Measurements from ENCODE around the gene ZNF444. TPM values are rescaled to one million over a fixed set of nuclear protein-coding genes. Genes with fewer than 3 reads are reported as not detected.
A peak's percentile ranks its signal among the peaks of the same experiment; 100 is the strongest.

ZNF444 gene
- total RNA-seq, 1 donor from 2014 or later: 37.3 TPM

DNA sequence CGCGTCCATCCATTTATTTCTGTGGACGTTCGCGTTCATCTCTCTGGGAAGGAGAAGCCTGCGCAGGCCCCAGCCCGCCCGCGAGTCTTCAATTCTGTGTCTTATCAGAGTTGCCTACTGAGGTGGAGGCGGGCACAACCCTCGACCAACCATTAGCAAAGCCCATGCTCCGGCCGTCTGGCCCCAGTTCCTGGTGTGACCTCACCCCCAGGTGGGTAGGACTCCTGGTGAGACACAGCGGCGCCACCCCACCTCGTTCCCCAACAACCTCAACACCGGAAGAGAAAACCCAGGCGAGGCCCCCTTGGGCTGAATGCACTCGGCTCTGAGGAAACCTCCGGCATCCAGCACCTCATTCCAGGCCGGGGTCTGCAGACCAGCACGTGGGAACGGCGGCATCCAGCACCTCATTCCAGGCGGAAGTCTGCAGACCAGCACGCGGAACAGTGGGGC is 34.7 kb upstream of the ZNF444 start:
- ATAC-seq (no peak), DNase-seq (no peak)
- peaks cover 58% of the 10 kb centered on the region for H3K4me1 ChIP-seq
- H3K4me3 ChIP-seq: no peak overlapping the region
- intact Hi-C loops (cut with DNase I): no loop called here
- TF ChIP-seq, protein P1, sequence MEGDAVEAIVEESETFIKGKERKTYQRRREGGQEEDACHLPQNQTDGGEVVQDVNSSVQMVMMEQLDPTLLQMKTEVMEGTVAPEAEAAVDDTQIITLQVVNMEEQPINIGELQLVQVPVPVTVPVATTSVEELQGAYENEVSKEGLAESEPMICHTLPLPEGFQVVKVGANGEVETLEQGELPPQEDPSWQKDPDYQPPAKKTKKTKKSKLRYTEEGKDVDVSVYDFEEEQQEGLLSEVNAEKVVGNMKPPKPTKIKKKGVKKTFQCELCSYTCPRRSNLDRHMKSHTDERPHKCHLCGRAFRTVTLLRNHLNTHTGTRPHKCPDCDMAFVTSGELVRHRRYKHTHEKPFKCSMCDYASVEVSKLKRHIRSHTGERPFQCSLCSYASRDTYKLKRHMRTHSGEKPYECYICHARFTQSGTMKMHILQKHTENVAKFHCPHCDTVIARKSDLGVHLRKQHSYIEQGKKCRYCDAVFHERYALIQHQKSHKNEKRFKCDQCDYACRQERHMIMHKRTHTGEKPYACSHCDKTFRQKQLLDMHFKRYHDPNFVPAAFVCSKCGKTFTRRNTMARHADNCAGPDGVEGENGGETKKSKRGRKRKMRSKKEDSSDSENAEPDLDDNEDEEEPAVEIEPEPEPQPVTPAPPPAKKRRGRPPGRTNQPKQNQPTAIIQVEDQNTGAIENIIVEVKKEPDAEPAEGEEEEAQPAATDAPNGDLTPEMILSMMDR (IDR thresholded peaks at IDR 0.05): no peak
- no peaks in the 10 kb centered on the region for H3K9me3 ChIP-seq
- peak overlapping the region; percentile 4 for H3K27ac ChIP-seq
- H3K27me3 ChIP-seq: no peaks in the 10 kb centered on the region
- peaks cover 10% of the 10 kb centered on the region for H3K36me3 ChIP-seq

DNA sequence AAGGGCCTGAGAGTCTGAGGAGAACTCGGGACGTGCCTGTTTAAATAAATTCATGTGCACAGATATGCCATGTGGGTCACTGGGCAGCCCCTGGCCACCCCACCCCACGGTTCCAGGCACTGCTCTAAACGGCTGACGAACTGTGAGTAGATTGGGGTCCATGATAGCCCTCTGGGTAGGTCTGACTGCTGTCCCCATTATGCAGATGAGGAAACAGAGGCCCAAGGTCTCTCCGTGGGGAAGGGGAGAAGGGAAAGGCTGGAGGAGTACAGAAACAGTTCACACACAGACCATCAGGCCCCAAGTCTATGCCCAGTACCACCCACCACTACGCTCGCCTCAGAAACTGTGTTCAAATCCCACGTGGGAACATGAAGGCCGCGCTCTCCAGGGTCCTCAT is 34.1 kb upstream of the ZNF444 start:
- H3K4me1 ChIP-seq: peaks cover 64% of the 10 kb centered on the region
- H3K9me3 ChIP-seq: no peaks in the 10 kb centered on the region
- no peak for DNase-seq
- H3K36me3 ChIP-seq: peaks cover 4% of the 10 kb centered on the region
- no peak for ATAC-seq
- no peak overlapping the region for H3K27ac ChIP-seq
- no peak overlapping the region for H3K4me3 ChIP-seq
- H3K27me3 ChIP-seq: no peaks in the 10 kb centered on the region
- intact Hi-C loops (cut with DNase I): no loop called here
- TF ChIP-seq, protein P1 (IDR thresholded peaks at IDR 0.05): no peak

GRCh38 chr19:56107626-56108351 is 33.3 kb upstream of the ZNF444 start:
- Histone ChIP-seq H3K27me3 (no peaks in the 10 kb centered on the region), H3K9me3 (no peaks in the 10 kb centered on the region), H3K36me3 (no peaks in the 10 kb centered on the region), H3K27ac (no peak overlapping the region), H3K4me3 (no peak overlapping the region), H3K4me1 (peaks cover 72% of the 10 kb centered on the region)
- no peak for ATAC-seq
- TF ChIP-seq, protein P1 (IDR thresholded peaks at IDR 0.05): no peak
- DNase-seq: no peak
- intact Hi-C loops (cut with DNase I): no loop called here

DNA sequence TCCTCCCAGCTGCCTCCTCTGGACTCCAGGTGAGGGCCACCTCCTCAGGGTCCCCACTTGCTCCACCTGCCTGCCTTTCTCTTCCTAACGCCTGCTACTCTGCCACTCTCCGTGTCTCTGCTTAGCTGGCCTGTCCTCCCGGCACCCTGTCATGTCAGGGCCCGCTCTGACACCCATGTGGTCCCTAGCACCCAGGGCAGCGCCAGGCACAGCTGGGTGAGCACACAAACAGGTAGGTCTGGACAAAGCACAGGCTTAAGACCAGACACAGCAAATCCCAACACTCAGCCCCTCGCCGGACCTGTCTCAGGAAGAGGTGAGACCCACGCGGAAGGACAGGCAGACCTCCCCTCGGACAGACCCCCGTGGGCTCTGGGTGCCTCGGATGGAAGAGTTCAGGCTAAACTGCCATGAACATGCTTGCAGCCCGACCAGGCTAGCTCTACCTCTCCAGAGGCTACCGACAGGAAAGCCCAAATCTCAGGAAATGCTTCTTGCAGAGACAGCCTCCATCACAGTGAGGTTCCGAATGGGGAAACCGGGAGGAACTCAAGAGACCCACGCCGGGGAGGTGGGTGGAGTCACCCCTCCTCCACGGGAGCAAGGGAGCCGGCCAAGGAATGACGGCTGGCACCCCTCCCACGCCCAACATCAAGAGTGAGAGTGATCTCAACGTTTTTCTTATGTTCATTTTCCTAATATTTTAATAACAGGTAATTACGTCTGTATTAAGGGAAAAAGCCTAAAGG is 32.5 kb upstream of the ZNF444 start:
- TF ChIP-seq, protein P1 (IDR thresholded peaks at IDR 0.05): no peak
- H3K4me1 ChIP-seq: peaks cover 77% of the 10 kb centered on the region
- DNase-seq (peak; percentile 82), ATAC-seq (no peak)
- intact Hi-C loops (cut with DNase I): no loop called here
- no peaks in the 10 kb centered on the region for H3K9me3 ChIP-seq
- H3K36me3 ChIP-seq: no peaks in the 10 kb centered on the region
- H3K4me3 ChIP-seq: no peak overlapping the region
- no peaks in the 10 kb centered on the region for H3K27me3 ChIP-seq
- H3K27ac ChIP-seq: peak overlapping the region; percentile 47

- H3K27ac ChIP-seq: peak overlapping the region; percentile 47
- H3K9me3 ChIP-seq: no peaks in the 10 kb centered on the region
- ATAC-seq (no peak), DNase-seq (no peak)
- intact Hi-C loops (cut with DNase I): no loop called here
- H3K4me1 ChIP-seq: peaks cover 83% of the 10 kb centered on the region
- no peaks in the 10 kb centered on the region for H3K36me3 ChIP-seq
- TF ChIP-seq, protein P1 (IDR thresholded peaks at IDR 0.05): no peak
- H3K4me3 ChIP-seq: no peak overlapping the region
- no peaks in the 10 kb centered on the region for H3K27me3 ChIP-seq
These were observed 31.9 kb upstream of the ZNF444 start for GRCh38 chr19:56109226-56109625.

Data from upper lobe of right lung (tissue), 1 donor.